Liver (tissue), 3 donors: Measurements from ENCODE around the gene WDR77.

Source experiments
- ATF3 ChIP-seq: IDR thresholded peaks from 2 replicates; pipeline ENCODE4 v1.6.1; 2016; ENCODE audit warnings: antibody characterized with exemption
- FOXA1 ChIP-seq: IDR thresholded peaks from 2 replicates; pipeline ENCODE4 v1.6.1; 2016; ENCODE audit warnings: antibody characterized with exemption
- GABPA ChIP-seq, 2 donors: IDR thresholded peaks in 1 of 2; conservative IDR thresholded peaks in 1 of 2; 2 replicates each; pipeline ENCODE4 v1.6.1; 2016; ENCODE audit warnings: antibody characterized with exemption in 2 of 2, mild to moderate bottlenecking in 1 of 2, moderate library complexity in 1 of 2
- HNF4A ChIP-seq, 2 donors: conservative IDR thresholded peaks; 2 replicates each; pipeline ENCODE4 v1.6.1; 2016; ENCODE audit warnings: antibody characterized with exemption in 2 of 2, mild to moderate bottlenecking in 2 of 2
- HNF4G ChIP-seq: IDR thresholded peaks from 2 replicates; pipeline ENCODE4 v1.6.1; 2016; ENCODE audit warnings: antibody characterized with exemption
- JUND ChIP-seq, 2 donors: IDR thresholded peaks; 2 replicates each; pipeline ENCODE4 v1.6.1; 2016; ENCODE audit warnings: antibody characterized with exemption in 2 of 2
- MAX ChIP-seq: IDR thresholded peaks from 2 replicates; pipeline ENCODE4 v1.6.1; 2016; ENCODE audit warnings: antibody characterized with exemption
- RAD21 ChIP-seq, 2 donors: IDR thresholded peaks; 2 replicates each; pipeline ENCODE4 v1.6.1; 2016; ENCODE audit warnings: antibody characterized with exemption in 2 of 2, mild to moderate bottlenecking in 2 of 2
- TAF1 ChIP-seq: conservative IDR thresholded peaks from 2 replicates; pipeline ENCODE4 v1.6.1; 2016; ENCODE audit warnings: antibody characterized with exemption, mild to moderate bottlenecking
- YY1 ChIP-seq: IDR thresholded peaks from 2 replicates; pipeline ENCODE4 v1.6.1; 2016; ENCODE audit warnings: antibody characterized with exemption, mild to moderate bottlenecking
- TF ChIP-seq, protein P1 (sequence below): fragments of 150-350 bp; IDR thresholded peaks from 2 replicates; pipeline ENCODE4 v1.5.1; 2017; ENCODE audit warnings: improper control_type of control experiment, low read depth, low read length; ENCODE audit not compliant: missing input control
- TF ChIP-seq, protein P2 (sequence below): IDR thresholded peaks from 2 replicates; pipeline ENCODE4 v1.6.1; 2016; ENCODE audit warnings: antibody characterized with exemption, mild to moderate bottlenecking
- TF ChIP-seq, protein P3 (sequence below): IDR thresholded peaks from 2 replicates; pipeline ENCODE4 v1.6.1; 2016; ENCODE audit warnings: antibody characterized with exemption
- donor health status: healthy.
- donor health status: healthy.

GRCh38 chr1:111475701-111476100 lies 26.6 kb upstream of the WDR77 start:
- TF ChIP-seq, protein P1, sequence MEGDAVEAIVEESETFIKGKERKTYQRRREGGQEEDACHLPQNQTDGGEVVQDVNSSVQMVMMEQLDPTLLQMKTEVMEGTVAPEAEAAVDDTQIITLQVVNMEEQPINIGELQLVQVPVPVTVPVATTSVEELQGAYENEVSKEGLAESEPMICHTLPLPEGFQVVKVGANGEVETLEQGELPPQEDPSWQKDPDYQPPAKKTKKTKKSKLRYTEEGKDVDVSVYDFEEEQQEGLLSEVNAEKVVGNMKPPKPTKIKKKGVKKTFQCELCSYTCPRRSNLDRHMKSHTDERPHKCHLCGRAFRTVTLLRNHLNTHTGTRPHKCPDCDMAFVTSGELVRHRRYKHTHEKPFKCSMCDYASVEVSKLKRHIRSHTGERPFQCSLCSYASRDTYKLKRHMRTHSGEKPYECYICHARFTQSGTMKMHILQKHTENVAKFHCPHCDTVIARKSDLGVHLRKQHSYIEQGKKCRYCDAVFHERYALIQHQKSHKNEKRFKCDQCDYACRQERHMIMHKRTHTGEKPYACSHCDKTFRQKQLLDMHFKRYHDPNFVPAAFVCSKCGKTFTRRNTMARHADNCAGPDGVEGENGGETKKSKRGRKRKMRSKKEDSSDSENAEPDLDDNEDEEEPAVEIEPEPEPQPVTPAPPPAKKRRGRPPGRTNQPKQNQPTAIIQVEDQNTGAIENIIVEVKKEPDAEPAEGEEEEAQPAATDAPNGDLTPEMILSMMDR = no peak
- TF ChIP-seq FOXA1 (no peak), HNF4G (no peak), MAX (no peak), TAF1 (no peak), RAD21 (IDR thresholded peaks at IDR 0.05) (no peak), ATF3 (no peak), GABPA (IDR thresholded peaks at IDR 0.05 in 1 of 2, conservative IDR thresholded peaks at IDR 0.05 in 1 of 2) (no peak), JUND (IDR thresholded peaks at IDR 0.05) (no peak), YY1 (no peak), HNF4A (conservative IDR thresholded peaks at IDR 0.05) (no peak)
- TF ChIP-seq, protein P2, sequence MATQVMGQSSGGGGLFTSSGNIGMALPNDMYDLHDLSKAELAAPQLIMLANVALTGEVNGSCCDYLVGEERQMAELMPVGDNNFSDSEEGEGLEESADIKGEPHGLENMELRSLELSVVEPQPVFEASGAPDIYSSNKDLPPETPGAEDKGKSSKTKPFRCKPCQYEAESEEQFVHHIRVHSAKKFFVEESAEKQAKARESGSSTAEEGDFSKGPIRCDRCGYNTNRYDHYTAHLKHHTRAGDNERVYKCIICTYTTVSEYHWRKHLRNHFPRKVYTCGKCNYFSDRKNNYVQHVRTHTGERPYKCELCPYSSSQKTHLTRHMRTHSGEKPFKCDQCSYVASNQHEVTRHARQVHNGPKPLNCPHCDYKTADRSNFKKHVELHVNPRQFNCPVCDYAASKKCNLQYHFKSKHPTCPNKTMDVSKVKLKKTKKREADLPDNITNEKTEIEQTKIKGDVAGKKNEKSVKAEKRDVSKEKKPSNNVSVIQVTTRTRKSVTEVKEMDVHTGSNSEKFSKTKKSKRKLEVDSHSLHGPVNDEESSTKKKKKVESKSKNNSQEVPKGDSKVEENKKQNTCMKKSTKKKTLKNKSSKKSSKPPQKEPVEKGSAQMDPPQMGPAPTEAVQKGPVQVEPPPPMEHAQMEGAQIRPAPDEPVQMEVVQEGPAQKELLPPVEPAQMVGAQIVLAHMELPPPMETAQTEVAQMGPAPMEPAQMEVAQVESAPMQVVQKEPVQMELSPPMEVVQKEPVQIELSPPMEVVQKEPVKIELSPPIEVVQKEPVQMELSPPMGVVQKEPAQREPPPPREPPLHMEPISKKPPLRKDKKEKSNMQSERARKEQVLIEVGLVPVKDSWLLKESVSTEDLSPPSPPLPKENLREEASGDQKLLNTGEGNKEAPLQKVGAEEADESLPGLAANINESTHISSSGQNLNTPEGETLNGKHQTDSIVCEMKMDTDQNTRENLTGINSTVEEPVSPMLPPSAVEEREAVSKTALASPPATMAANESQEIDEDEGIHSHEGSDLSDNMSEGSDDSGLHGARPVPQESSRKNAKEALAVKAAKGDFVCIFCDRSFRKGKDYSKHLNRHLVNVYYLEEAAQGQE = no peak
- TF ChIP-seq, protein P3, sequence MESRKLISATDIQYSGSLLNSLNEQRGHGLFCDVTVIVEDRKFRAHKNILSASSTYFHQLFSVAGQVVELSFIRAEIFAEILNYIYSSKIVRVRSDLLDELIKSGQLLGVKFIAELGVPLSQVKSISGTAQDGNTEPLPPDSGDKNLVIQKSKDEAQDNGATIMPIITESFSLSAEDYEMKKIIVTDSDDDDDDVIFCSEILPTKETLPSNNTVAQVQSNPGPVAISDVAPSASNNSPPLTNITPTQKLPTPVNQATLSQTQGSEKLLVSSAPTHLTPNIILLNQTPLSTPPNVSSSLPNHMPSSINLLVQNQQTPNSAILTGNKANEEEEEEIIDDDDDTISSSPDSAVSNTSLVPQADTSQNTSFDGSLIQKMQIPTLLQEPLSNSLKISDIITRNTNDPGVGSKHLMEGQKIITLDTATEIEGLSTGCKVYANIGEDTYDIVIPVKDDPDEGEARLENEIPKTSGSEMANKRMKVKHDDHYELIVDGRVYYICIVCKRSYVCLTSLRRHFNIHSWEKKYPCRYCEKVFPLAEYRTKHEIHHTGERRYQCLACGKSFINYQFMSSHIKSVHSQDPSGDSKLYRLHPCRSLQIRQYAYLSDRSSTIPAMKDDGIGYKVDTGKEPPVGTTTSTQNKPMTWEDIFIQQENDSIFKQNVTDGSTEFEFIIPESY = no peak
